Peyer's patch (tissue), 4 donors: Measurements from ENCODE around the gene B3GNT7. TPM values are rescaled to one million over a fixed set of nuclear protein-coding genes. Genes with fewer than 3 reads are reported as not detected.
"Not testable (repeated sequence)": the region's sequence is repeated elsewhere in the genome, so short reads cannot be mapped to it uniquely, and the experiment has no call there.

Experiments used
- DNase-seq, 3 donors: peaks; one replicate each; pipeline ENCODE4 v3.0.0-alpha.2; 2017 to 2019
- H3K27ac ChIP-seq, 4 donors: fragments of 200-600 bp; sonication (generic); one replicate each; pipeline ENCODE4 v1.5.1; 2016 to 2019
- H3K27me3 ChIP-seq, 2 donors: fragments of 200-600 bp; sonication (generic); one replicate each; pipeline ENCODE4 v1.5.1; 2019
- H3K36me3 ChIP-seq, 3 donors: fragments of 200-600 bp; sonication (generic); one replicate each; pipeline ENCODE4 v1.5.1; 2016 to 2019
- H3K4me1 ChIP-seq, 4 donors: fragments of 200-600 bp; sonication (generic); one replicate each; pipeline ENCODE4 v1.5.1; 2016 to 2019
- H3K4me3 ChIP-seq, 4 donors: fragments of 200-600 bp; sonication (generic); 1 replicate in 3 of 4; 2 replicates in 1 of 4; pipeline ENCODE4 v1.5.1; 2016 to 2019; ENCODE audit warnings: mild to moderate bottlenecking in 1 of 4
- H3K9me3 ChIP-seq, 4 donors: fragments of 200-600 bp; sonication (generic); one replicate each; pipeline ENCODE4 v1.5.1; 2016 to 2019; ENCODE audit warnings: mild to moderate bottlenecking in 1 of 4
- CTCF ChIP-seq, 6 experiments: fragments of 450-650 bp in 4 of 6; fragments of 200-600 bp in 2 of 6; sonication (generic) in 1 of 6; IDR thresholded peaks; one replicate each; pipeline ENCODE4 v1.5.1; 2017 to 2019; ENCODE audit warnings: antibody characterized with exemption in 6 of 6, mild to moderate bottlenecking in 3 of 6, moderate library complexity in 1 of 6
- POLR2A ChIP-seq, 2 donors: fragments of 450-650 bp; IDR thresholded peaks; one replicate each; pipeline ENCODE4 v1.5.1; 2017; ENCODE audit warnings: antibody characterized with exemption in 2 of 2, mild to moderate bottlenecking in 2 of 2, moderate library complexity in 2 of 2
- total RNA-seq, 4 donors: library from RNA; depleted of rRNA; stranded (reverse); fragments of >200 nt; gene quantifications; one replicate each; pipeline ENCODE4 v1.1.0, GENCODE V29; 2016

The B3GNT7 gene
- total RNA-seq, 4 donors from 2014 or later, result 9.9 to 154 (median 90.3) TPM

- H3K9me3 ChIP-seq, result no peaks in the 10 kb centered on the region
- H3K27me3 ChIP-seq, result no peaks in the 10 kb centered on the region
- no peak overlapping the region for H3K4me3 ChIP-seq
- TF ChIP-seq POLR2A (IDR thresholded peaks at IDR 0.05) (no peak), CTCF (IDR thresholded peaks at IDR 0.05) (no peak)
- no peaks in the 10 kb centered on the region for H3K4me1 ChIP-seq
- H3K27ac ChIP-seq, result no peak overlapping the region
- no peak for DNase-seq
- H3K36me3 ChIP-seq, result no peaks in the 10 kb centered on the region
Measured at GRCh38 chr2:231373184-231373583, 22.3 kb upstream of the B3GNT7 start.

- TF ChIP-seq POLR2A (IDR thresholded peaks at IDR 0.05) (no peak), CTCF (IDR thresholded peaks at IDR 0.05) (no peak)
- H3K9me3 ChIP-seq, result no peaks in the 10 kb centered on the region
- no peaks in the 10 kb centered on the region for H3K36me3 ChIP-seq
- no peaks in the 10 kb centered on the region for H3K27me3 ChIP-seq
- H3K27ac ChIP-seq, result no peak overlapping the region
- no peak for DNase-seq
- no peak overlapping the region for H3K4me3 ChIP-seq
- peaks cover 0 to 4% (median 0%) of the 10 kb centered on the region in 4 donors for H3K4me1 ChIP-seq
Measured at GRCh38 chr2:231373786-231374349, 21.6 kb upstream of the B3GNT7 start.

GRCh38 chr2:231374771-231375170 is 20.7 kb upstream of the B3GNT7 start:
- Histone ChIP-seq H3K27me3 (no peaks in the 10 kb centered on the region), H3K36me3 (no peaks in the 10 kb centered on the region), H3K9me3 (no peaks in the 10 kb centered on the region), H3K4me1 (peaks cover 0 to 5% (median 0%) of the 10 kb centered on the region in 4 donors), H3K27ac (no peak overlapping the region), H3K4me3 (no peak overlapping the region)
- DNase-seq, result no peak
- TF ChIP-seq POLR2A (IDR thresholded peaks at IDR 0.05) (no peak), CTCF (IDR thresholded peaks at IDR 0.05) (no peak)

- H3K4me3 ChIP-seq, H3K27me3 ChIP-seq, H3K27ac ChIP-seq, H3K4me1 ChIP-seq, H3K36me3 ChIP-seq, H3K9me3 ChIP-seq, DNase-seq: not testable (repeated sequence)
Measured at GRCh38 chr2:231375994-231376615, 19.4 kb upstream of the B3GNT7 start.

GRCh38 chr2:231376857-231377256 is 18.7 kb upstream of the B3GNT7 start:
- Histone ChIP-seq H3K27ac (no peak overlapping the region), H3K36me3 (no peaks in the 10 kb centered on the region), H3K27me3 (no peaks in the 10 kb centered on the region), H3K9me3 (no peaks in the 10 kb centered on the region), H3K4me1 (peaks cover 0 to 5% (median 0%) of the 10 kb centered on the region in 4 donors), H3K4me3 (no peak overlapping the region)
- TF ChIP-seq CTCF (IDR thresholded peaks at IDR 0.05) (no peak), POLR2A (IDR thresholded peaks at IDR 0.05) (no peak)
- DNase-seq, result no peak

- peaks cover 0 to 5% (median 0%) of the 10 kb centered on the region in 4 donors for H3K4me1 ChIP-seq
- DNase-seq, result peak in 2 of 3 donors; percentile 86 to 91
- TF ChIP-seq CTCF (IDR thresholded peaks at IDR 0.05) (no peak), POLR2A (IDR thresholded peaks at IDR 0.05) (peak in 1 of 2 donors; percentile 58)
- H3K9me3 ChIP-seq, result no peaks in the 10 kb centered on the region
- no peaks in the 10 kb centered on the region for H3K27me3 ChIP-seq
- H3K4me3 ChIP-seq, result no peak overlapping the region
- no peaks in the 10 kb centered on the region for H3K36me3 ChIP-seq
- peak overlapping the region in 3 of 4 donors; percentile 7 to 91 (median 48) for H3K27ac ChIP-seq
Measured at GRCh38 chr2:231378026-231378722, 17.3 kb upstream of the B3GNT7 start.
